Breast epithelium (tissue), 3 donors: ENCODE data around the gene C2orf76.

Experiments
- POLR2A ChIP-seq: fragments of 450-650 bp; IDR thresholded peaks from one replicate; pipeline ENCODE4 v1.6.1; 2016; ENCODE audit warnings: antibody characterized with exemption, mild to moderate bottlenecking, moderate library complexity
- TF ChIP-seq, protein P1 (sequence below), 3 donors: fragments of 450-650 bp; IDR thresholded peaks; one replicate each; pipeline ENCODE4 v1.5.1; 2016 to 2017; ENCODE audit warnings: antibody characterized with exemption in 3 of 3, mild to moderate bottlenecking in 3 of 3, moderate library complexity in 3 of 3

DNA sequence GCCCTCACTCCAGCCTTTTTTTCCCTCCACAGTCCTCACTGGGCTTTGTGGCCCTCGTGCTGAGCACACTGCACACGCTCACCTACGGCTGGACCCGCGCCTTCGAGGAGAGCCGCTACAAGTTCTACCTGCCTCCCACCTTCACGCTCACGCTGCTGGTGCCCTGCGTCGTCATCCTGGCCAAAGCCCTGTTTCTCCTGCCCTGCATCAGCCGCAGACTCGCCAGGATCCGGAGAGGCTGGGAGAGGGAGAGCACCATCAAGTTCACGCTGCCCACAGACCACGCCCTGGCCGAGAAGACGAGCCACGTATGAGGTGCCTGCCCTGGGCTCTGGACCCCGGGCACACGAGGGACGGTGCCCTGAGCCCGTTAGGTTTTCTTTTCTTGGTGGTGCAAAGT is 103.6 kb downstream of the C2orf76 start:
- TF ChIP-seq, protein P1, sequence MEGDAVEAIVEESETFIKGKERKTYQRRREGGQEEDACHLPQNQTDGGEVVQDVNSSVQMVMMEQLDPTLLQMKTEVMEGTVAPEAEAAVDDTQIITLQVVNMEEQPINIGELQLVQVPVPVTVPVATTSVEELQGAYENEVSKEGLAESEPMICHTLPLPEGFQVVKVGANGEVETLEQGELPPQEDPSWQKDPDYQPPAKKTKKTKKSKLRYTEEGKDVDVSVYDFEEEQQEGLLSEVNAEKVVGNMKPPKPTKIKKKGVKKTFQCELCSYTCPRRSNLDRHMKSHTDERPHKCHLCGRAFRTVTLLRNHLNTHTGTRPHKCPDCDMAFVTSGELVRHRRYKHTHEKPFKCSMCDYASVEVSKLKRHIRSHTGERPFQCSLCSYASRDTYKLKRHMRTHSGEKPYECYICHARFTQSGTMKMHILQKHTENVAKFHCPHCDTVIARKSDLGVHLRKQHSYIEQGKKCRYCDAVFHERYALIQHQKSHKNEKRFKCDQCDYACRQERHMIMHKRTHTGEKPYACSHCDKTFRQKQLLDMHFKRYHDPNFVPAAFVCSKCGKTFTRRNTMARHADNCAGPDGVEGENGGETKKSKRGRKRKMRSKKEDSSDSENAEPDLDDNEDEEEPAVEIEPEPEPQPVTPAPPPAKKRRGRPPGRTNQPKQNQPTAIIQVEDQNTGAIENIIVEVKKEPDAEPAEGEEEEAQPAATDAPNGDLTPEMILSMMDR (IDR thresholded peaks at IDR 0.05), result no peak
- no peak for TF ChIP-seq POLR2A
